ENCODE measurements around the gene TNIK.
A peak's percentile ranks its signal among the peaks of the same experiment; 100 is the strongest.
"Not testable (repeated sequence)": the region's sequence is repeated elsewhere in the genome, so short reads cannot be mapped to it uniquely, and the experiment has no call there.

Gene TNIK

GRCh38 chr3:171468296-171468906, 8.2 kb upstream of the TNIK start:
- DNase-seq = no peak

DNA sequence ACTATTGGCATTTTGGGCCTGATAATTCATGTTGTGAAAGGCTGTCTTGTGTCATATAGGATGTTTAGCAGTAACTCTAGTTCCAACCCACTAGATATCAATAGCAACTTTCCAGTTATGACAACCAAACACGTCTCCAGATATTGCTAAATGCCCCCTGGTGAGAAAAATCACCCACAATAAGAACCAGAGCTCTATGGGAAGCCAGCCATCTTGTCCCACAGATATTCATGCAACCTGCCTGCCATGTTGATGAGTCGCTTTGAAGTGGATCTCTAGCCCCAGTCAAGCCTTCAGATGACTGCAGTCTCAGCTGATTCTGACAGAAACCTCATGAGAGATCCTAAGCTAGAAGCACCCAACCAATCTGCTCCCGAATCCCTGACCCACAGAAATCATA, 5.6 kb upstream of the TNIK start:
- DNase-seq = no peak

DNA sequence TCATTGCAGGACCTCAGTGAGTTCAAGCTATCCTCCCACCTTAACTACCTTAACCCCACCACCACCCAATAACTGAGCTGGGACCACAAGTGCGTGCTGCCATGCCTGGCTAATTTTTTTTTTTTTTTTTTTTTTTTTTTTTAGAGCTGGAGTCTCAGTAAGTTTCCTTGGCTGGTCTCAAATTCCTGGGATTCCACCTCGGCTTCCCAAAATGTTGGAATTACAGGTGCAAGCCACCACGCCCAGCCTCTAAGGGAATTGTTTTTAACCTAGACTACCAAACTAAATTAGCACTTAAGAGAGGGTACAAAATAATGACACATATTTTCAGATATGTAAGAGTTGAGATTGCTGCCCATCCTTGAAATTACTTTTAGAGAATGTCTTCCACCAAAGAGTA, 4.3 kb upstream of the TNIK start:
- no peak for DNase-seq

DNA sequence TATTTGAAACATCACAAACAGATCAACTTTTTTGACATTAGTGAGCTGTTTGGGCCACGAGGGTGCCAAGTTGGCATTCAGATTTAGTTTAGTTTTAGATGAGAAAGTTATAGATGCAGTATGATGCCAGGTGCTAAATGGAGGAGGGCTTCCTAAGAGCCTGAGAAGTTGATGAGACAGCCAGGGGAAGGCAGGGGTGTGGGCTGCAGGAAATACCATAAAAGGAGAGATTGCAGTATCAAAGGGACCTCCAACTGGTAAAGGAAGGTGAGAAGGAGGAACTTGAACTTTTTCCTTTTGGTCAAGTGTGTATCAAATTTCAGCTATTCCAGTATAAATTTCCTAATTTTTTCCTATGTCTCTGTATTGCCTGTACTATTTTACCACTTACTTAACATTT, 2.0 kb upstream of the TNIK start:
- no peak for DNase-seq

- DNase-seq = no peak
Observed at GRCh38 chr3:171461525-171461917, 1.3 kb upstream of the TNIK start.

- peak; percentile 86 for DNase-seq
Observed at GRCh38 chr3:171460725-171461524, 720 bp upstream of the TNIK start.

- DNase-seq = peak; percentile 61
Observed at GRCh38 chr3:171459137-171459941, 866 bp downstream of the TNIK start.

DNA sequence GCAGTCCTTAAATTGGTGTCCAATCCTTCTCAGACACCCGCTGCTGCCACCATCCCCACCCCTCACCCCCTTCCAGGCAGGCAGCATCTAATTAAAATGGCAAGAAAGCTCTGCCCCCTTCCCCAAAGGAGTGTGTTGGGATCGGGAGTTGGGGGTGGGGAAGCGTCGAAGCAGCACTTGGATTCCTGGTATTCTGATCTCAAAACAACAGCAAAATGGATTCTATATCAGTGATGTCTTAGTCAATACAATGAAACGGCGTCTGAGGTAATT, 1.4 kb downstream of the TNIK start:
- no peak for DNase-seq

GRCh38 chr3:171458071-171458863, 1.9 kb downstream of the TNIK start:
- no peak for DNase-seq

- no peak for DNase-seq
Observed at GRCh38 chr3:171457607-171458061, 2.6 kb downstream of the TNIK start.

DNA sequence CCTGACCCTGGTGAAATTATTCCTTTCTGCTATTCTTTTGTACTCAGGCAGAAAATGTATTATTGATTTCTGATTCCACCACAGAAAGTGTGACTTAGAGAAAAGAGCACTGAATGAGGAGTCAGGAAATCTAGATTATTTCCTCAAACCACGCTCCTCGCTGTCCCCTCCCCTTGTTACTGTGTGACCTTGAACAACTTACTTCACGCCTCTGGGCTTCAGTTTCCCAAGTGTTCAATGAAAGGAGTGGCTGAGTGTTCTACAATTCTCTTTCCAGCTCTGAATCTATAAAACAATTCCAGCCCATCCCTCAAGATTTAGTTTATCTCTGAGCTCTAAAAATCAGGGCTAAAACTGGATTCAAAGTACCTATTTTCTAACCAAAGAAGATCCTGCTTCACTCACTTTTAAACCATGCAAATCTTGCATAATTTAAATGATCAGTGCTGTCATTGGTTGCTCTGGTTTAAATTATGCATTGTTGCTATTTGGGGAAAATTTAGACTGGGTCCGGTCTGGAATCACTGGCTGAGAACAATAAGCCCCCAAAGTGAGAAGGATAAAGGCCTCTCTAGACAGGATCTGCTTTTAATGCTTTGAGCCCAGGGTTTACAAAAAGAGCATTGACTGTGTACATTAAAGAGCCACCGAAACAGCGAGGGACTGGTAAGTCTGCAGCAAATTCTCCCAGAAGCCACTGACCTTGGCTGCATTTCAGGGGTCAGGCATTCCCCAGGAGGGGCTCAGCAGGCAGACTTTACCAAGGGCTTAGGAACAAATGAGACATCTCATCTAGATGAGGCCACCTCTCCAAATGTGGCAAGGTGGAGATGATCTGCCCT, 3.2 kb downstream of the TNIK start:
- no peak for DNase-seq

DNA sequence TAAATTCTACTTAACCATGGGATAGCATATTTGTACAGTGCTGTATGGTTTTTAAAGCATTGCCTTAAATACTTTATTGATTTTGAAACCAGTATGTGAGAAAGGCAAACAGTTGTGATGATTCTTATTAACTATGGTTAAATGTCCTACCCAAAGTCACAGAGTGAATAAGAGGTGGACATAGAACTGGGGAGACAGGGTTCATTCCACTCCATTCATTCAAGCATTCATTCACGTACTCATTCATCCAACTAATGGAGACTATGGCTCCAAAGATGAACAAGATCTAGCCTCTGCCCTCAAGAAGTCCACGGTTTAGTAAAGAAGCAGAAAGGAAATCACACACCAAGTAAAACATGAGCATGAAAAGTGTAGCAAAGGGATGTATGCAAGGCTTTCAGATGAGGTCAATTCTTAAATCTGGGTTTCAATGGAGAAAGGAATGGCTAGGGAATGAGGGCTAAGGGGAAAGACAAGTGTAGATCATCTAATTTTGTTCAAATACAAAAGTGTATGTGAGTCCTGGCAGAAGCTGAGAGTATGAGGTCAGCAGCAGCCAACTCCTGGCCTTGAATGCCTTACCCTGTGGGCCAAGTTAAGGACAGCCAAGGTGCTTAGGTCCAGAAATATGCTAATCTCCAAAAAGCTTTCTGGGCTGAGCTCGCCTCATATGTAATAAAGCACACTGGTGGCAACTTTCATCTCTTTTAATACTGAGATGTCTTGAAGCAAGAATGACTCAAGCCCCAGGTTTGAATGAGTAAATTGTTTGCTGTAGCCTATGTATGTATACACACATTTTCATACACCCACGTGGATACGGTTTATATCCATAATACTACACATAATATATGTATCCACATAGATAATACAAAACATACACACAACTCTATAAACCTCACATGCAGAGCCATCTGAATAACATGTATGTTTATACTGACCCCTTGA, 4.3 kb downstream of the TNIK start:
- DNase-seq = no peak

GRCh38 chr3:171454041-171454440, 6.2 kb downstream of the TNIK start:
- no peak for DNase-seq

- no peak for DNase-seq
Observed at GRCh38 chr3:171453180-171453886, 6.9 kb downstream of the TNIK start.

DNA sequence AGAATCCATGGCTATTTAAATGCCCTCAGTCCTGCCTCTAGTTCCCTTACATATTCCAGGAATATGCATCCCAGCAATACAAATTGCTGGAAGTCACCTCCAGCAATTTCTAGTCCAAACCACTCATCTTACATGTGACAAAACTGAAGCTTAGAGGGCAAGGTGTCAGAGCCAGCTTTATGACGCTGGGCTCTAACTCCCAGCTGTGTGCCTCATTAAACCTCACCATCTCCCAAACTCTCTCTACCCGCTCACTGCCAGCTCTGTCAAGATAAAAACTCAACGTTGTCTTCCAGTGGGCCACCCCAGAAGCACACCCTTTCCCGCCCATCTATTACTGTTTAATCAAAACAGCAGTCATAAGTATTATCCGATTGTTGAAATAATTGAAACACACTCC, 7.9 kb downstream of the TNIK start:
- DNase-seq = no peak

DNA sequence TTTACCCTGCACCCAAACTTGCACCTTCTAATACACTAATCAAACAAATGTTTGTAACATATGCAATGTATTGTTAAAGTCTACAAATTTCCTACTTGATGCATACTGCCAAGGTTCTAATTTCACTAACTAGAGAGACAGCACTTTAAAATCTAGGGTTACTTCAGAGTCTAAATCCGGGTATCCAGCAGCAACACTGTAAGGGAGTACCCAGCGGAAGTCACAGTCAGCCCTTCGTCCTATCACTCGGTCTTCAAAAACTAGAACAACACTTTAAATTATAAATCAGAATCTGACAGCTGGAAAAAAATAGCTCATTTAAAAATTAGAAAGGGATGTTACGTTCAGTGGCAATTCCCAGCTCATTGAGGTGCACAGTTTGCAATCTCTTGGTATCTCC, 8.3 kb downstream of the TNIK start:
- DNase-seq = no peak

- DNase-seq = not testable (repeated sequence)
Observed at GRCh38 chr3:171447579-171447891, 12.7 kb downstream of the TNIK start.

DNA sequence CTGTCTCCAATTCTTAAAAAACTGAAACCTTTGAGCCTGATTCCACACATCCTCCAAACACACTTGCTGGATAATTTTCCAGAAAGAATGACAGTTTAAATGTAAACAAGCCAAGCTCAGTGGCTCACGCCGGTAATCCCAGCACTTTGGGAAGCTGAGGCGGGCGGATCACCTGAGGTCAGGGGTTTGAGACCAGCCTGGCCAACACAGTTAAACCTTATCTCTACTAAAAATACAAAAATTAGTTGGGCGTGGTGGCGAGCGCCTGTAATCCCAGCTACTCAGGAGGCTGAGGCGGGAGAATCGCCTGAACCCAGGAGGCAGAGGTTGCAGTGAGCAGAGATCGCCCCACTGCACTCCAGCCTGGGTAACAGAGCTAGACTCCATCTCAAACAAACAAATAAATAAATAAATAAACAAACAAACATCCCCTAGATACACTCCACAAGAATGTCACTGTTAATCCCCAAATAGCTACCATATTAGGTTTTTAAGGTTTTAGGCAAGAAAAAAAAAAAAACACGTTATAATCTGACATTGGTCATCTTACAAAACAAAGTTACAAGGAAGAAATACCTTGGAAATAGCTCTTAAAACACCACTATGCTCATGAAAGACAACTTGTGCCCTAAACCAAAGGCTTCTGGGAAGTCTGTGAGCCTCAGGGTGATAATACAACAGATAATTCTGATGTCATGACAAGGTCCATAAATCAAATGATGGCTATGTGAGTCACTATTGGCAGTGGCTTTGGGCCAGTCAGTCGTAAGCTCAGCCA, 13.2 kb downstream of the TNIK start:
- no peak for DNase-seq

GRCh38 chr3:171446301-171446700, 13.9 kb downstream of the TNIK start:
- DNase-seq = no peak
